Cardiac muscle cell (in vitro differentiated cells and primary cell): ENCODE measurements around the gene ECT2. TPM values are rescaled to one million over a fixed set of nuclear protein-coding genes. Genes with fewer than 3 reads are reported as not detected.

Source experiments
- DNase-seq, 2 donors: peaks; one replicate each; pipeline versions ENCODE4 v3.0.0 to v3.0.0-alpha.2; 2010 to 2017; ENCODE audit warnings: low read depth in 1 of 2, low spot score in 1 of 2
- H3K27ac ChIP-seq: fragments of 200-600 bp; sonication (generic); 2 replicates; pipeline ENCODE4 v1.5.1; 2016
- H3K27me3 ChIP-seq: fragments of 200-600 bp; sonication (generic); 2 replicates; pipeline ENCODE4 v1.6.0; 2016; ENCODE audit warnings: control low read depth
- H3K36me3 ChIP-seq: fragments of 200-600 bp; sonication (generic); 2 replicates; pipeline ENCODE4 v1.5.1; 2016; ENCODE audit warnings: control low read depth
- H3K4me1 ChIP-seq: fragments of 200-600 bp; sonication (generic); 2 replicates; pipeline ENCODE4 v1.8.1; 2017; ENCODE audit warnings: low read depth, mild to moderate bottlenecking, mixed run types
- H3K4me3 ChIP-seq: fragments of 200-600 bp; sonication (generic); 2 replicates; pipeline ENCODE4 v1.5.1; 2016; ENCODE audit warnings: mild to moderate bottlenecking
- H3K9me3 ChIP-seq: fragments of 200-600 bp; sonication (generic); 2 replicates; pipeline ENCODE4 v1.5.1; 2017; ENCODE audit warnings: low read depth, mild to moderate bottlenecking, control low read depth
- CTCF ChIP-seq: IDR thresholded peaks from 2 replicates; pipeline ENCODE4 v1.5.1; 2012; ENCODE audit warnings: low read depth, mild to moderate bottlenecking, low read length
- polyA plus RNA-seq: library from polyadenylated mRNA; unstranded; fragments of >200 nt; fragmentation: Nextera tagmentation; extraction: Ambion mirVana; gene quantifications from 2 replicates; pipeline ENCODE4 v1.2.1, GENCODE V29; 2016
- total RNA-seq: library from RNA; depleted of rRNA; stranded (reverse); fragments of >200 nt; gene quantifications from 2 replicates; pipeline ENCODE4 v1.2.3, GENCODE V29; 2016

ECT2 gene
- total and polyA plus RNA-seq, 2 experiments from 2014 or later, result 7.8 to 39.1 TPM

- H3K4me3 ChIP-seq, result no peak overlapping the region
- H3K27me3 ChIP-seq, result no peaks in the 10 kb centered on the region
- no peak for DNase-seq
- no peak for TF ChIP-seq CTCF
- no peaks in the 10 kb centered on the region for H3K36me3 ChIP-seq
- peaks cover 25% of the 10 kb centered on the region for H3K4me1 ChIP-seq
- no peaks in the 10 kb centered on the region for H3K9me3 ChIP-seq
- H3K27ac ChIP-seq, result no peak overlapping the region
Observed at GRCh38 chr3:172704001-172704400, 46.5 kb upstream of the ECT2 start.

- Histone ChIP-seq H3K27ac (no peak overlapping the region), H3K27me3 (no peaks in the 10 kb centered on the region), H3K36me3 (no peaks in the 10 kb centered on the region), H3K4me1 (peaks cover 31% of the 10 kb centered on the region), H3K4me3 (no peak overlapping the region), H3K9me3 (no peaks in the 10 kb centered on the region)
- no peak for DNase-seq
- TF ChIP-seq CTCF, result no peak
Observed at GRCh38 chr3:172705170-172705569, 45.4 kb upstream of the ECT2 start.

- no peak for DNase-seq
- Histone ChIP-seq H3K27me3 (no peaks in the 10 kb centered on the region), H3K36me3 (no peaks in the 10 kb centered on the region), H3K4me1 (peaks cover 26% of the 10 kb centered on the region), H3K27ac (no peak overlapping the region), H3K4me3 (no peak overlapping the region), H3K9me3 (no peaks in the 10 kb centered on the region)
- no peak for TF ChIP-seq CTCF
Observed at GRCh38 chr3:172707030-172707429, 43.5 kb upstream of the ECT2 start.

- Histone ChIP-seq H3K4me1 (peaks cover 18% of the 10 kb centered on the region), H3K27me3 (no peaks in the 10 kb centered on the region), H3K4me3 (no peak overlapping the region), H3K36me3 (no peaks in the 10 kb centered on the region), H3K9me3 (no peaks in the 10 kb centered on the region), H3K27ac (no peak overlapping the region)
- no peak for TF ChIP-seq CTCF
- peak in 1 of 2 donors; percentile 70 for DNase-seq
Observed at GRCh38 chr3:172707967-172708366, 42.6 kb upstream of the ECT2 start.

- peaks cover 11% of the 10 kb centered on the region for H3K4me1 ChIP-seq
- peaks cover 9% of the 10 kb centered on the region for H3K27me3 ChIP-seq
- no peak for TF ChIP-seq CTCF
- H3K9me3 ChIP-seq, result no peaks in the 10 kb centered on the region
- H3K4me3 ChIP-seq, result peak overlapping the region; percentile 70
- DNase-seq, result no peak
- H3K27ac ChIP-seq, result no peak overlapping the region
- H3K36me3 ChIP-seq, result no peaks in the 10 kb centered on the region
Observed at GRCh38 chr3:172708921-172709773, 41.4 kb upstream of the ECT2 start.
